ENCODE measurements around the gene RNASEH1.

The RNASEH1 gene

GRCh38 chr2:3588084-3588483 lies 30.0 kb upstream of the RNASEH1 start:
- peaks cover 4 to 34% (median 16%) of the 10 kb centered on the region in 5 donors for H3K4me1 ChIP-seq (ENCODE audit: control insufficient read depth in 5 of 5, insufficient read depth in 5 of 5, low read length in 5 of 5)
- no peak overlapping the region for H3K27ac ChIP-seq (ENCODE audit: low read depth, low read length)
- H3K36me3 ChIP-seq (ENCODE audit: control insufficient read depth in 5 of 5, insufficient read depth in 5 of 5, low read length in 5 of 5), result peaks cover under 1 to 9% (median 4%) of the 10 kb centered on the region in 5 donors
- H3K9ac ChIP-seq (ENCODE audit: low read length in 5 of 5), result no peak overlapping the region
- H3K9me3 ChIP-seq (ENCODE audit: control insufficient read depth in 5 of 5, low read length in 5 of 5), result no peaks in the 10 kb centered on the region
- no peak overlapping the region for H3K4me3 ChIP-seq (ENCODE audit: low read depth in 1 of 5, low read length in 5 of 5)
- H3K27me3 ChIP-seq (ENCODE audit: control insufficient read depth in 5 of 5, insufficient read depth in 4 of 5, low read length in 5 of 5), result peaks cover 0 to 4% (median 0%) of the 10 kb centered on the region in 5 donors

GRCh38 chr2:3587432-3587831 lies 29.3 kb upstream of the RNASEH1 start:
- H3K9ac ChIP-seq (ENCODE audit: low read length in 5 of 5), result no peak overlapping the region
- H3K27me3 ChIP-seq (ENCODE audit: control insufficient read depth in 5 of 5, insufficient read depth in 4 of 5, low read length in 5 of 5), result peaks cover 0 to 4% (median 0%) of the 10 kb centered on the region in 5 donors
- peaks cover 4 to 34% (median 16%) of the 10 kb centered on the region in 5 donors for H3K4me1 ChIP-seq (ENCODE audit: control insufficient read depth in 5 of 5, insufficient read depth in 5 of 5, low read length in 5 of 5)
- H3K36me3 ChIP-seq (ENCODE audit: control insufficient read depth in 5 of 5, insufficient read depth in 5 of 5, low read length in 5 of 5), result peaks cover 4 to 14% (median 4%) of the 10 kb centered on the region in 5 donors
- H3K27ac ChIP-seq (ENCODE audit: low read depth, low read length), result no peak overlapping the region
- H3K9me3 ChIP-seq (ENCODE audit: control insufficient read depth in 5 of 5, low read length in 5 of 5), result no peaks in the 10 kb centered on the region
- no peak overlapping the region for H3K4me3 ChIP-seq (ENCODE audit: low read depth in 1 of 5, low read length in 5 of 5)

DNA sequence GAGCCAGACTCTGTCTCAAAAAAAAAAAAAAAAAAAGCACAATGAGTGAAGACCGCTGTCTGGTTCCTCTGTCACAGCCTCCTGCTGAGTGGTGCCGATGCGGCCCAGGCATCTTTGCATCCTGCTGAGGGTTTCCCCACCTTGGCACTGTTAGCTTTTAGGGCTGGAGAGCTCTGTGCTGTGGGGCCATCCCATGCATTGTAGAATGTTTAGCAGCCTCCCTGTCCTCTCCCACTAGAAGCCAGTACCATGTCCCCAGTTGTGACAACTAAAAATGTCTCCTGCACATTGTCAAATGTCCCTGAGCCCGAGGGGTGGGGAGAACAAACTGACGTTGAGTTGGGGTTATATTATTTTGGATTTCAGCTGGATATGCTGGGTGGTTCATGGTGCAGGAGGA lies 28.9 kb upstream of the RNASEH1 start:
- Histone ChIP-seq H3K27me3 (ENCODE audit: control insufficient read depth in 5 of 5, insufficient read depth in 4 of 5, low read length in 5 of 5) (peaks cover 0 to 4% (median 0%) of the 10 kb centered on the region in 5 donors), H3K9me3 (ENCODE audit: control insufficient read depth in 5 of 5, low read length in 5 of 5) (no peaks in the 10 kb centered on the region), H3K36me3 (ENCODE audit: control insufficient read depth in 5 of 5, insufficient read depth in 5 of 5, low read length in 5 of 5) (peaks cover 4 to 14% (median 6%) of the 10 kb centered on the region in 5 donors), H3K9ac (ENCODE audit: low read length in 5 of 5) (no peak overlapping the region), H3K4me3 (ENCODE audit: low read depth in 1 of 5, low read length in 5 of 5) (no peak overlapping the region), H3K4me1 (ENCODE audit: control insufficient read depth in 5 of 5, insufficient read depth in 5 of 5, low read length in 5 of 5) (peaks cover 4 to 34% (median 16%) of the 10 kb centered on the region in 5 donors), H3K27ac (ENCODE audit: low read depth, low read length) (no peak overlapping the region)

- peaks cover 0 to 4% (median 0%) of the 10 kb centered on the region in 5 donors for H3K27me3 ChIP-seq (ENCODE audit: control insufficient read depth in 5 of 5, insufficient read depth in 4 of 5, low read length in 5 of 5)
- H3K4me3 ChIP-seq (ENCODE audit: low read depth in 1 of 5, low read length in 5 of 5), result peak overlapping the region in 1 of 5 donors; percentile 45
- peaks cover 4 to 34% (median 16%) of the 10 kb centered on the region in 5 donors for H3K4me1 ChIP-seq (ENCODE audit: control insufficient read depth in 5 of 5, insufficient read depth in 5 of 5, low read length in 5 of 5)
- H3K36me3 ChIP-seq (ENCODE audit: control insufficient read depth in 5 of 5, insufficient read depth in 5 of 5, low read length in 5 of 5), result peaks cover 12 to 21% (median 14%) of the 10 kb centered on the region in 5 donors
- H3K9ac ChIP-seq (ENCODE audit: low read length in 5 of 5), result peak overlapping the region in 1 of 5 donors; percentile 56
- H3K9me3 ChIP-seq (ENCODE audit: control insufficient read depth in 5 of 5, low read length in 5 of 5), result no peaks in the 10 kb centered on the region
- peak overlapping the region; percentile 90 for H3K27ac ChIP-seq (ENCODE audit: low read depth, low read length)
Observed at GRCh38 chr2:3586220-3586619, 28.1 kb upstream of the RNASEH1 start.

DNA sequence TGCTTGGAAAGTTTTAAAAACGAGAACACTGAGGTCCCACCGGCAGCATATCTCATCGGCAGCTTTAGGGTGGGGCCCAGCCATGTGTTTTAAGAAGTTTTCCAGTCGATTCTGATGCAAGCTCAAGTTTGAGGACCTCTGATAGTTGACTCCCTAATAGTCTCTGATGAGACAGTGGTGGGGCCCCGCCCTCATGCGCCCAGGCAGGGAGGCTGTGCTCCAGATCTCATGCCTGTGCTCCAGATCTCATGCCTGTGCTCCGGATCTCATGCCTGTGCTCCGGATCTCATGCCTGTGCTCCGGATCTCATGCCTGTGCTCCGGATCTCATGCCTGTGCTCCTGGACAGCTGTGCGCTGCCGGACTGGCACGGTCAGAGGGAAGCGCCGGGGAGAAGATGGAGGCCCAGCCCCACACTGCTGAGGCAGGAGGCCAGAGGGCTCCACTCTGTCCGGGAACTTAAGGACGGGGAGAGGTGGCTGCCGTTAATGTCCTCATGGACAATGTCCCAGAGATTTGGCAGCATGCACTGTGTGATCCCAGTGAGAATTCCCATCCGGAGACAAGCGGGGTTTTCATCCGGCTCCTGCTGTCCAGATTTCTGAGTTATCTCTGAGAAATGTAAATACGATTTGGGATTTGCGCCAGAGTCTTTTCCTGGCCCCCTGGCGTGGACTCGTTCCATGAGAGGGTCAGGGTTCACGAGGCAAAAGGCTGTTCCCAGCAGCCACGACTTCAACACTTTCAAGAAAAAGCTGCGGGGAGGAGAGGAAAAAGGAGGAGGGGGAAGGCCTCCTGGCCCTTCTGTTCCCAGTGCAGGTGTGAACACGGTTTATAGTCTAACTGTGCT lies 27.4 kb upstream of the RNASEH1 start:
- Histone ChIP-seq H3K4me3 (ENCODE audit: low read depth in 1 of 5, low read length in 5 of 5) (peak overlapping the region; percentile 2 to 51 (median 46)), H3K4me1 (ENCODE audit: control insufficient read depth in 5 of 5, insufficient read depth in 5 of 5, low read length in 5 of 5) (peaks cover 4 to 34% (median 16%) of the 10 kb centered on the region in 5 donors), H3K9ac (ENCODE audit: low read length in 5 of 5) (peak overlapping the region in 3 of 5 donors; percentile 37 to 91 (median 56))

DNA sequence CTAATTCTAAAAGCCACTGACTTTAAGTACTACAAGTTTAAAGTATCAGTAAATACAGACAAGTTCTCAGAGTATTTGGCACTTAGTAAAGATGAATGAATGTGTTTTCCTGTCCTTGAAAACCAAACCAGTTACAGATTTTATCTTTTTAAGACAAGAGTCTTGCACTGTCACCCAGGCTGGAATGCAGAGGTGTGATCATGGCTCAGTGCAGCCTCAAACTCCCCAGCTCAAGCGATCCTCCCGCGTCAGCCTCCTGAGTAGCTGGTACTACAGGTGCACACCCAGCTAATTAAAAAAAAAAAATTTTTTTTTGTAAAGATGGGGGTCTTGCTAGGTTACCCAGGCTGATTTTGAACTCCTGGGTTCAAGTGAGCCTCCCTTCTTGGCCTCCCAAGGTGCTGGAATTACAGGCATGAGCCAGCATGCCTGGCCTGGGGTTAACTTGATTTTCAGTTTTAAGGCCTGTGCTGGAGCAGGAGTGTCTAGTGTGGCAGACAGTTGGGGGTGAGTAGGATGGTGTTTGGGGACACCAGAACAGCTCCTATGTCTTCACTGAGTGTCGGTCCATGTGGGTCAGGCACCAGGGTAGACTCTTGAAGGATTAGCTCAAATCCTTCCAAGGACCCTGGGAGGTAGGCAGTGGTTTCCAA lies 26.6 kb upstream of the RNASEH1 start:
- peaks cover 4 to 34% (median 16%) of the 10 kb centered on the region in 5 donors for H3K4me1 ChIP-seq (ENCODE audit: control insufficient read depth in 5 of 5, insufficient read depth in 5 of 5, low read length in 5 of 5)
- peak overlapping the region in 3 of 5 donors; percentile 2 to 50 (median 45) for H3K4me3 ChIP-seq (ENCODE audit: low read depth in 1 of 5, low read length in 5 of 5)
- H3K27ac ChIP-seq (ENCODE audit: low read depth, low read length), result peak overlapping the region; percentile 90
- no peaks in the 10 kb centered on the region for H3K9me3 ChIP-seq (ENCODE audit: control insufficient read depth in 5 of 5, low read length in 5 of 5)
- H3K36me3 ChIP-seq (ENCODE audit: control insufficient read depth in 5 of 5, insufficient read depth in 5 of 5, low read length in 5 of 5), result peaks cover 21 to 36% (median 28%) of the 10 kb centered on the region in 5 donors
- H3K9ac ChIP-seq (ENCODE audit: low read length in 5 of 5), result peak overlapping the region in 3 of 5 donors; percentile 37 to 49 (median 40)
- H3K27me3 ChIP-seq (ENCODE audit: control insufficient read depth in 5 of 5, insufficient read depth in 4 of 5, low read length in 5 of 5), result peaks cover 0 to 4% (median 0%) of the 10 kb centered on the region in 5 donors

More for the DNA sequence above, 27.4 kb upstream of the RNASEH1 start:
- peak overlapping the region; percentile 90 for H3K27ac ChIP-seq (ENCODE audit: low read depth, low read length)
- no peaks in the 10 kb centered on the region for H3K9me3 ChIP-seq (ENCODE audit: control insufficient read depth in 5 of 5, low read length in 5 of 5)
- peaks cover 0 to 4% (median 0%) of the 10 kb centered on the region in 5 donors for H3K27me3 ChIP-seq (ENCODE audit: control insufficient read depth in 5 of 5, insufficient read depth in 4 of 5, low read length in 5 of 5)
- H3K36me3 ChIP-seq (ENCODE audit: control insufficient read depth in 5 of 5, insufficient read depth in 5 of 5, low read length in 5 of 5), result peaks cover 17 to 29% (median 20%) of the 10 kb centered on the region in 5 donors

DNA sequence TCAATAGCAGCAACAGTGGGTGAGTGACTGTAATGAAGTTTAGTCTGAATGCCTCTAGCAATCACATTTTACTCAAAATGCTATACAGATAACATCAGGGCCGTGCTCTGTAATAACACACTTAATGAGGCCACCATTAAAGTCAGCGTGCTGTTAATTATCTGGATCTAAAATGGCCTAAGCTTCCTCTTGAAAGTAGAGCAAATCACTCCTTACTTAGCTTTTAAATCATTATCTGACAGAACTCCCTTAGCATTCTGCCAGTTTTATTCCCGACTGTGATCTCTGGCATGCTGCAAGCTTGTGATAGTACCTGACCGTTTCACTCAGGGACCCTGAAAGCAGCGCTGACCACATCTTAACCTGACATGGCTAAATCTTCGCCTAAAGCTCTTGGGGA lies 25.9 kb upstream of the RNASEH1 start:
- H3K9me3 ChIP-seq (ENCODE audit: control insufficient read depth in 5 of 5, low read length in 5 of 5), result no peaks in the 10 kb centered on the region
- peaks cover 0 to 4% (median 0%) of the 10 kb centered on the region in 5 donors for H3K27me3 ChIP-seq (ENCODE audit: control insufficient read depth in 5 of 5, insufficient read depth in 4 of 5, low read length in 5 of 5)
- no peak overlapping the region for H3K4me3 ChIP-seq (ENCODE audit: low read depth in 1 of 5, low read length in 5 of 5)
- peak overlapping the region in 1 of 5 donors; percentile 40 for H3K9ac ChIP-seq (ENCODE audit: low read length in 5 of 5)
- peaks cover 28 to 42% (median 35%) of the 10 kb centered on the region in 5 donors for H3K36me3 ChIP-seq (ENCODE audit: control insufficient read depth in 5 of 5, insufficient read depth in 5 of 5, low read length in 5 of 5)
- H3K27ac ChIP-seq (ENCODE audit: low read depth, low read length), result peak overlapping the region; percentile 90
- H3K4me1 ChIP-seq (ENCODE audit: control insufficient read depth in 5 of 5, insufficient read depth in 5 of 5, low read length in 5 of 5), result peaks cover 4 to 36% (median 22%) of the 10 kb centered on the region in 5 donors

DNA sequence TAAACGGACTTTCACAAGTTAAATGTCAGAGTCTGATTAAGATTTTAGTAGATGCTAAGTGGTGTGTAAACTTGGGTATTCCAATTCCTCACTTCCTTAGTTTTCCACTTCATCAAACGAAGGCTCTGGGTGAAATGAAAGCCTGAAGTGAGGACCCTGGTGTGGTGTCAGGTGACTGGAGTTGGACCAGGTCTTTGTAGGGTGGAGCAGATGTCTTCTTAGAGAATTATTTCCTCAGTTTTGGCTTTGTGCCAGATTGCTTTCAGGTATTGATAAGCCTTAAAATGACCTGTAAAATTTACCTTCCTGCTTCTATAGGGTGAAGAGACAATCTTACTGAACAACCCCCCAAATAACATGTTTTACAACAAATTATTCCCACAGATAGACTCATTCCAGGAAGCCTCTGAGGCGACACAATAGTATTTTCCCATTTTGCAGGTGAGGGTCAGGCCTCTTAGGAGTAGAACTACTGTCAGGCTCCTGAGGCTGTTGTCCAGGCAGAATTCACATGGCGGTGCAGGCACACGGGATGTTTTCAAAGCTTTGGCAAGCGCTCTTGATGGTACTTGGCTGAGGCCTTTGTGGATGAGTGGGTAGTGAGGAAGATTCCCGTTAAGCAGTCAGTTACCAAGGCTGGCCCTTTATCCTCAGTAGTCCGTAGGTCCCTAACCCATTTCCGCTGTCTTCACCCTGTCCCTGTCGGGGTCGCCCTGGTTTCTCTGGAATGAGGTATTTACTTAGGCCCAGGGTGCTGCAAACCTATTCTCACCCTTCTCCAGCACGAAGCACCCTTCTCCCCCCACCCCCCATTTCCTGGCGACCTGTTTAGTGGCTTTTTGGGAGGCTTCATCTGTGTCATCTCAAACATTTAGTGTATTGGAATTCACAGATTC lies 23.5 kb upstream of the RNASEH1 start:
- H3K4me3 ChIP-seq (ENCODE audit: low read depth in 1 of 5, low read length in 5 of 5), result no peak overlapping the region
- H3K36me3 ChIP-seq (ENCODE audit: control insufficient read depth in 5 of 5, insufficient read depth in 5 of 5, low read length in 5 of 5), result peaks cover 44 to 66% (median 53%) of the 10 kb centered on the region in 5 donors
- no peaks in the 10 kb centered on the region for H3K9me3 ChIP-seq (ENCODE audit: control insufficient read depth in 5 of 5, low read length in 5 of 5)
- H3K27ac ChIP-seq (ENCODE audit: low read depth, low read length), result no peak overlapping the region
- H3K4me1 ChIP-seq (ENCODE audit: control insufficient read depth in 5 of 5, insufficient read depth in 5 of 5, low read length in 5 of 5), result peaks cover 4 to 55% (median 45%) of the 10 kb centered on the region in 5 donors
- peaks cover 0 to 4% (median 0%) of the 10 kb centered on the region in 5 donors for H3K27me3 ChIP-seq (ENCODE audit: control insufficient read depth in 5 of 5, insufficient read depth in 4 of 5, low read length in 5 of 5)
- no peak overlapping the region for H3K9ac ChIP-seq (ENCODE audit: low read length in 5 of 5)

- Histone ChIP-seq H3K9me3 (ENCODE audit: control insufficient read depth in 5 of 5, low read length in 5 of 5) (no peaks in the 10 kb centered on the region), H3K27me3 (ENCODE audit: control insufficient read depth in 5 of 5, insufficient read depth in 4 of 5, low read length in 5 of 5) (peaks cover 0 to under 1% (median 0%) of the 10 kb centered on the region in 5 donors), H3K9ac (ENCODE audit: low read length in 5 of 5) (no peak overlapping the region), H3K27ac (ENCODE audit: low read depth, low read length) (no peak overlapping the region), H3K4me3 (ENCODE audit: low read depth in 1 of 5, low read length in 5 of 5) (no peak overlapping the region), H3K36me3 (ENCODE audit: control insufficient read depth in 5 of 5, insufficient read depth in 5 of 5, low read length in 5 of 5) (peaks cover 44 to 68% (median 53%) of the 10 kb centered on the region in 5 donors), H3K4me1 (ENCODE audit: control insufficient read depth in 5 of 5, insufficient read depth in 5 of 5, low read length in 5 of 5) (peaks cover 0 to 53% (median 46%) of the 10 kb centered on the region in 5 donors)
Observed at GRCh38 chr2:3580449-3580848, 22.3 kb upstream of the RNASEH1 start.

Data from subcutaneous abdominal adipose tissue (tissue), 5 donors.